ENCODE data around the gene ANKS1A.
"Not testable (repeated sequence)": the region's sequence is repeated elsewhere in the genome, so short reads cannot be mapped to it uniquely, and the experiment has no call there.

The ANKS1A gene, protein sequence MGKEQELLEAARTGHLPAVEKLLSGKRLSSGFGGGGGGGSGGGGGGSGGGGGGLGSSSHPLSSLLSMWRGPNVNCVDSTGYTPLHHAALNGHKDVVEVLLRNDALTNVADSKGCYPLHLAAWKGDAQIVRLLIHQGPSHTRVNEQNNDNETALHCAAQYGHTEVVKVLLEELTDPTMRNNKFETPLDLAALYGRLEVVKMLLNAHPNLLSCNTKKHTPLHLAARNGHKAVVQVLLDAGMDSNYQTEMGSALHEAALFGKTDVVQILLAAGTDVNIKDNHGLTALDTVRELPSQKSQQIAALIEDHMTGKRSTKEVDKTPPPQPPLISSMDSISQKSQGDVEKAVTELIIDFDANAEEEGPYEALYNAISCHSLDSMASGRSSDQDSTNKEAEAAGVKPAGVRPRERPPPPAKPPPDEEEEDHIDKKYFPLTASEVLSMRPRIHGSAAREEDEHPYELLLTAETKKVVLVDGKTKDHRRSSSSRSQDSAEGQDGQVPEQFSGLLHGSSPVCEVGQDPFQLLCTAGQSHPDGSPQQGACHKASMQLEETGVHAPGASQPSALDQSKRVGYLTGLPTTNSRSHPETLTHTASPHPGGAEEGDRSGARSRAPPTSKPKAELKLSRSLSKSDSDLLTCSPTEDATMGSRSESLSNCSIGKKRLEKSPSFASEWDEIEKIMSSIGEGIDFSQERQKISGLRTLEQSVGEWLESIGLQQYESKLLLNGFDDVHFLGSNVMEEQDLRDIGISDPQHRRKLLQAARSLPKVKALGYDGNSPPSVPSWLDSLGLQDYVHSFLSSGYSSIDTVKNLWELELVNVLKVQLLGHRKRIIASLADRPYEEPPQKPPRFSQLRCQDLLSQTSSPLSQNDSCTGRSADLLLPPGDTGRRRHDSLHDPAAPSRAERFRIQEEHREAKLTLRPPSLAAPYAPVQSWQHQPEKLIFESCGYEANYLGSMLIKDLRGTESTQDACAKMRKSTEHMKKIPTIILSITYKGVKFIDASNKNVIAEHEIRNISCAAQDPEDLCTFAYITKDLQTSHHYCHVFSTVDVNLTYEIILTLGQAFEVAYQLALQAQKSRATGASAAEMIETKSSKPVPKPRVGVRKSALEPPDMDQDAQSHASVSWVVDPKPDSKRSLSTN

DNA sequence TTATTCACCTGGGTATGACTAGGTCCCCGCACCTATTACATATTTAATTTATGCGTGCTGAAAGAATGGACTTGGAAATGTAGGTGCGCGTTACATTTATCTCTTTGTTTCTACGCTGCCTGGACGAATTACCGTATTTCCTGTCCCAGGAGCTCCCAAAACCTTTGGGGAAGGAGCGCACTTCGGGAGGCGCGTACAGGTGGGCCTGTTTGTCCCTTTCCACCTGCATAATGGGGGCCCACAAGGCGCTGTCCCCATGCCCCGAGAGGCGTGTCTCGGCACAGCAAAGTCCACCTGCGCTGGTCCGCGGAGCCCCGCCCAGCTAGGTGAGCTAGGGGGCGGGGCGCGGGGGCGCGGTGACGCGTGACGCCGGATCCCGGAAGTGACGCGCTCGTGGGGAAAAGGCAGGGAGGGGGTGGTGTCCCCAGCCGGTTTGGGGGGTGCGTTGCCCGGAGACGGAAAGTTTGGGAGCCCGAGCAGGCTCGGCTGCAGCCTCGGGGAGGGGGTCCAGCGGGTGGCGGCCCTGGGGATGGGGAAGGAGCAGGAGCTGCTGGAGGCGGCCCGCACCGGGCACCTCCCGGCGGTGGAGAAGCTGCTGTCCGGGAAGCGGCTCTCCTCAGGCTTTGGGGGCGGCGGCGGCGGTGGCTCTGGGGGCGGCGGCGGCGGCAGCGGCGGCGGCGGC, at the start of gene ANKS1A:
TSS of gene ANKS1A (plus strand) at position 382 of the 682 bp plus-strand sequence. CDS start at position 530, 148 bp downstream.
- TF ChIP-seq, protein P1, sequence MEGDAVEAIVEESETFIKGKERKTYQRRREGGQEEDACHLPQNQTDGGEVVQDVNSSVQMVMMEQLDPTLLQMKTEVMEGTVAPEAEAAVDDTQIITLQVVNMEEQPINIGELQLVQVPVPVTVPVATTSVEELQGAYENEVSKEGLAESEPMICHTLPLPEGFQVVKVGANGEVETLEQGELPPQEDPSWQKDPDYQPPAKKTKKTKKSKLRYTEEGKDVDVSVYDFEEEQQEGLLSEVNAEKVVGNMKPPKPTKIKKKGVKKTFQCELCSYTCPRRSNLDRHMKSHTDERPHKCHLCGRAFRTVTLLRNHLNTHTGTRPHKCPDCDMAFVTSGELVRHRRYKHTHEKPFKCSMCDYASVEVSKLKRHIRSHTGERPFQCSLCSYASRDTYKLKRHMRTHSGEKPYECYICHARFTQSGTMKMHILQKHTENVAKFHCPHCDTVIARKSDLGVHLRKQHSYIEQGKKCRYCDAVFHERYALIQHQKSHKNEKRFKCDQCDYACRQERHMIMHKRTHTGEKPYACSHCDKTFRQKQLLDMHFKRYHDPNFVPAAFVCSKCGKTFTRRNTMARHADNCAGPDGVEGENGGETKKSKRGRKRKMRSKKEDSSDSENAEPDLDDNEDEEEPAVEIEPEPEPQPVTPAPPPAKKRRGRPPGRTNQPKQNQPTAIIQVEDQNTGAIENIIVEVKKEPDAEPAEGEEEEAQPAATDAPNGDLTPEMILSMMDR (IDR thresholded peaks at IDR 0.05; ENCODE audit: low read depth, low read length): no peak
- no peak for DNase-seq (ENCODE audit: extremely low read depth, low read depth)

DNA sequence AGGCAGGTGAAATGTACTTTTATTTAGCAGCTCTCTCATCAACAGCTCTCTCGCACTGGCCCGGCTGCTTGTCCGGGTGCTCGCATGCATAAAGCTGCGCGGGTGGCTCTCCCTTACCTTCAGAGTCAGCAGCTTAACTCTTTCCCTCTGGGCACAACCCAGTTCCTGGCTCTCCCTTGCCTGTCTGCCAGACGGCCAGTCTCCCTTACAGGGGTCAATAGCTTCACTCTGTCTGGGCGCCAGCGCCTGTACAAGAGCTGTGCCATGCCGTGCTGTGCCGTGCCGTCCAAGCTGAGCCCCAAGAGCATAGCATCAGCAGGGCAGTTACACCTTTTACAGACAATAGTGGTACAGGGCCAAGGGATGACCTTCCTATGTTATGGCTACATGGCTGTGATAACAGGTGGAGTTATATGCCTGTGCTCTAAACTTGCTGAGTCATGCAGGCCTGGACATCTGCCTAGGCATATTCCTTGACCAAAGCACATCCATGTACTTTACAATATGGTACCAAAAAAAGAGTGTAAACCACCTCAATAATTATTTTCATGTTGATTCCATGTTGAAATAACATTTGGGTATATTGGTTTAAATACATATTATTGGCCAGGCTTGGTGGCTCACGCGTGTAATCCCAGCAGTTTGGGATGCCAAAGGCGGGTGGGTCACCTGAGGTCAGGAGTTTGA, 49.2 kb upstream of the ANKS1A start:
- DNase-seq (ENCODE audit: extremely low read depth, low read depth): no peak
- TF ChIP-seq, protein P1 (IDR thresholded peaks at IDR 0.05; ENCODE audit: low read depth, low read length): no peak

DNA sequence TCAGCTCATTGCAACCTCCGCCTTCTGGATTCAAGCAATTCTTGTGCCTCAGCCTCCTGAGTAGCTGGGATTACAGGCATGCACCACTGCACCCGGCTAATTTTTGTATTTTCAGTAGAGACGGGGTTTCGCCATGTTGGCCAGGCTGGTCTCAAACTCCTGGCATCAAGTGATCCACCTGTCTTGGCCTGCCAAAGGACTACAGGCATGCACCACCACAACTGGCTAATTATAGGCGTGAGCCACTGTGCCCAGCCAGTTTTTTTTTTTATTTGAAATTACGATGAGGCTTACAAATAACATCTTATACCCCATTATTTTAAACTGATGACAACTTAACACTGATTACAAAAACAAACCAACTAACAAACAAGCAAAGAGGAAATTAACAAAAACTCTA, 40.0 kb upstream of the ANKS1A start:
- DNase-seq (ENCODE audit: extremely low read depth, low read depth): not testable (repeated sequence)

DNA sequence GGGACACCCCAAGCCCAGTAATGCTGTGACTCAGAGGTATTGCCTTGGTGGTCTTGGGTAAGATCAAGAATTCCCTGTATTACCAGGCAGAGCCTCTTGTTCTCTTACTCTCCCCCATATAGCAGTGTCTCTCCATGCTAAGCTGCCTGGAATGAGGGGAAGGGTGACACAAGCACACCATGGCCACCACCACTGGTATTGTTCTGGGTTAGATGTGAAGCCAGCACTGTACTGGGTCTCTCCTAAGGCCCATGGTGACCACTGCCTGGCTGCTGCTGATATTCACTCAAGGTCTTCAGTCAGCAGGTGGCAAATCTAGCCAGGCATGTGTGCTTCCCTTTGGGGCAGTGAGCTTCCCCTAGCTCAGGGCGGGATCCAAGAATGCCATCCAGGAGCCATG, 37.7 kb upstream of the ANKS1A start:
- no peak for DNase-seq (ENCODE audit: extremely low read depth, low read depth)

DNA sequence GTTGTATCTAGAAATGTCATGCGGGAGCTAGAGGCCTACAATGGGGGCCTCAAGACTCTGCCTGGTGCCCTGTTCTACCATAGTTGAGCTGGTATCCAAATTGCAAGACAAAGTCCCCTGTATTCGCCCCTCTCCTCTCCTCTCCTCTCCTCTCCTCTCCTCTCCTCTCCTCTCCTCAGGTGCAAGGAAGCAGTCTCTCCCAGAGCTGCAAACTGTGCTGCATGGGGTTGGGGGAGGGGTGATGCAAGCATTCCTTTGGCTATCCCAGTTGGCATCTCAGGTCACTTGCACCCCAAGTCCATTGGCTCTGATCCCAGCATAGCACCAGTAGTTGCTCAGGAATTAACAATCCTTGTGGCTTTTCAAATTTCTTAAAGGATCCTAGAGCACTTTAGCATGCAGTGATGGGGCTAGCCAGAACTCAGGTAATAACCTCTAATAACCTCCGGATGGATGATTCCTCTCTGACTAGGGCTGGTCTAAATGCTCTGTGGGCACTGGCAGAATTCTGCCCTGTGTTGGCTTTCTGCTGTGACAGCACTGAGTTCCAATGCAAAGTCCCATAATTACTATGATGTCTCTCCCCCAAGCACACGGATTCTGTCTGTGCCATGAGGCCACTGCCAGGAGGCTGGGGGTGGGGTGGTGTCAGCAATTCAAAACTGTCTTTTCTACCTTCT, 36.5 kb upstream of the ANKS1A start:
- DNase-seq (ENCODE audit: extremely low read depth, low read depth): no peak
- TF ChIP-seq, protein P1 (IDR thresholded peaks at IDR 0.05; ENCODE audit: low read depth, low read length): no peak

More for the DNA sequence above, 37.7 kb upstream of the ANKS1A start:
- TF ChIP-seq, protein P1 (IDR thresholded peaks at IDR 0.05; ENCODE audit: low read depth, low read length): no peak

DNA sequence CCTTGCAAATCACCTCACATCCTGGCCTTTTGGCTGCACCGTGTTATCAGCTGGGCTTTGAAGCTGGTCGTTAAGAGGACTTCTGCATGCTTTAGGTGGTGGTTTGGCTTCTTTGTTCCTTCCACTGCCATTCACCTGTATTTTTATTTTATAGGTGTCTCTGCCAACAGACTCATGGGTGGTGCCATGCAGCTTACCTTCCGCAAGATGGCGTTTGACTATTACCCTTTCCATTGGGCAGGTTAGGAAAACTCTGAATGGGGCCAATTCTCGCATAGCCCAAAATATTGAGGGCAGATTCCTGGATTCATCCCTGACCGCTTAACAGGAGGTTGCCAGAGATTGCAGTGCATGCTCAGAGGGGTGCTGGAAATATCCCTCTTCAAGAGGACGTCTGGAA, 33.6 kb upstream of the ANKS1A start:
- DNase-seq (ENCODE audit: extremely low read depth, low read depth): no peak
- TF ChIP-seq, protein P1 (IDR thresholded peaks at IDR 0.05; ENCODE audit: low read depth, low read length): no peak

Data from AG09319 (cell line).